WTC11 (cell line): ENCODE results near the gene LRRC61.

Source experiments
- ATF2 ChIP-seq: sonication (generic); formaldehyde crosslinking; IDR thresholded peaks from 2 replicates; pipeline ENCODE4 v1.8.1; 2022; ENCODE audit warnings: low read depth, missing genetic modification reagents, borderline replicate concordance
- CREB1 ChIP-seq: sonication (generic); formaldehyde crosslinking; IDR thresholded peaks from 2 replicates; pipeline ENCODE4 v1.8.0; 2023; ENCODE audit warnings: mild to moderate bottlenecking, missing genetic modification reagents
- CTCF ChIP-seq: fragments of 200-600 bp; IDR thresholded peaks from 2 replicates; pipeline ENCODE4 v1.8.0; 2022; ENCODE audit warnings: antibody characterized with exemption
- E2F5 ChIP-seq: sonication (generic); formaldehyde crosslinking; IDR thresholded peaks from 2 replicates; pipeline ENCODE4 v1.8.1; 2022; ENCODE audit warnings: mild to moderate bottlenecking, moderate library complexity, missing genetic modification reagents
- ELF4 ChIP-seq: sonication (generic); formaldehyde crosslinking; IDR thresholded peaks from 2 replicates; pipeline ENCODE4 v1.8.1; 2022; ENCODE audit warnings: low read depth, mild to moderate bottlenecking, moderate library complexity, missing genetic modification reagents
- FOXJ3 ChIP-seq: sonication (generic); formaldehyde crosslinking; IDR thresholded peaks from 2 replicates; pipeline ENCODE4 v1.9.0; 2021; ENCODE audit warnings: missing genetic modification reagents, mild to moderate bottlenecking, borderline replicate concordance
- FOXK1 ChIP-seq: sonication (generic); formaldehyde crosslinking; IDR thresholded peaks from 2 replicates; pipeline ENCODE4 v1.8.0; 2022; ENCODE audit warnings: mild to moderate bottlenecking, moderate library complexity, missing genetic modification reagents
- NFYB ChIP-seq: sonication (generic); formaldehyde crosslinking; conservative IDR thresholded peaks from 2 replicates; pipeline ENCODE4 v1.8.0; 2022; ENCODE audit warnings: low read depth, missing genetic modification reagents
- NR2C2 ChIP-seq: sonication (generic); formaldehyde crosslinking; IDR thresholded peaks from 2 replicates; pipeline ENCODE4 v1.8.0; 2022; ENCODE audit warnings: mild to moderate bottlenecking, missing genetic modification reagents
- PREB ChIP-seq: sonication (generic); formaldehyde crosslinking; IDR thresholded peaks from 2 replicates; pipeline ENCODE4 v1.8.1; 2022; ENCODE audit warnings: mild to moderate bottlenecking, missing genetic modification reagents, moderate library complexity, borderline replicate concordance
- TCF7 ChIP-seq: sonication (generic); formaldehyde crosslinking; IDR thresholded peaks from 2 replicates; pipeline ENCODE4 v1.8.0; 2022; ENCODE audit warnings: mild to moderate bottlenecking, low read depth, missing genetic modification reagents, moderate library complexity
- USF1 ChIP-seq: sonication (generic); formaldehyde crosslinking; IDR thresholded peaks from 2 replicates; pipeline ENCODE4 v1.8.0; 2022; ENCODE audit warnings: mild to moderate bottlenecking, missing genetic modification reagents
- ZBTB21 ChIP-seq: sonication (generic); formaldehyde crosslinking; IDR thresholded peaks from 2 replicates; pipeline ENCODE4 v1.8.1; 2023; ENCODE audit warnings: mild to moderate bottlenecking, missing genetic modification reagents, borderline replicate concordance
- ZNF416 ChIP-seq: fragments of 250-450 bp; sonication (Bioruptor Pico); IDR thresholded peaks from 2 replicates; pipeline ENCODE4 v1.9.0; 2021; ENCODE audit warnings: mild to moderate bottlenecking, inconsistent platforms

GRCh38 chr7:150376560-150376959 lies 53.4 kb downstream of the LRRC61 start:
- no peak for TF ChIP-seq ELF4
- no peak for TF ChIP-seq NFYB
- no peak for TF ChIP-seq PREB (CRISPR knock-in tag)
- no peak for TF ChIP-seq CTCF
- TF ChIP-seq FOXK1, result no peak
- TF ChIP-seq ATF2 (CRISPR knock-in tag), result no peak
- no peak for TF ChIP-seq FOXJ3 (CRISPR knock-in tag)
- no peak for TF ChIP-seq CREB1 (CRISPR knock-in tag)
- TF ChIP-seq ZNF416 (CRISPR knock-in tag), result no peak
- TF ChIP-seq NR2C2 (CRISPR knock-in tag), result no peak
- no peak for TF ChIP-seq E2F5 (CRISPR knock-in tag)
- TF ChIP-seq TCF7, result no peak
- TF ChIP-seq ZBTB21, result no peak
- TF ChIP-seq USF1 (CRISPR knock-in tag), result no peak
